Measurements from ENCODE around the gene MTG2. TPM values are rescaled to one million over a fixed set of nuclear protein-coding genes. Genes with fewer than 3 reads are reported as not detected.

MTG2 gene
- total and polyA plus RNA-seq, 4 donors = 12.6 to 43.9 (median 33.8) TPM

DNA sequence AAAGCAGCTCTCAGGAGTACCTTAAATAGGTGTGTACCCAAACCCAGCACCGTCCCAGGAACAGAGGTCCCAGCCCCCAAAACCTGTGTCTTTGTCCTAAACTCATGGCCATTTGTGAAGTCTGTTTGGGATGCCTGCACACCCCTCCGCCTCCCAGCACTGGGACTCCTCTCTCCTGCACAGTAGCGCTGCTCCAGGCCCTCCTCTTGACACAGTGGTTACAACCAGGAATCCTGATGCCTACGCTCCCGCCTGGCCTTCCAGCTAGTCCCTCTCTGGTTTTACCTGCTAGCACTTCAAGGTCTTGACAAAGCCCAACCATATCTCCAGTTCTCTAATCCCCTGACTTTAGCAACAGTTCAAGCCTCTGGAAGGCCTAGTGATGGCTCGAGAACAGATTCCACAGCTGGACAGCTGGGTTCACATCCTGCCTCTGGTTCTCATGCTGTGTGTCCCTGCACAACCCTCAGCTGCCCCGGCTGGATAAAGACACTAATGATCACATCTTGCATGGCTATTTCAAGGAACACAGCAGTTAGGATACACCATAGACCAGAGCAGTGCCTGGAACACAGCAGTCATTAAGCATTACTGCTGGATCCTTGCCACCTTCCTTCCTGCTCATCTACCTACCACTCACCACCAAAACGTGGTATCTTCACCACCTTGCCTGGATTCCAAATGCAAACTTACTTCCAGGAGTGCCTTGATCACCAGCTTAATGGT is 45.2 kb upstream of the MTG2 start:
- Histone ChIP-seq H3K36me3 (ENCODE audit: control insufficient read depth, insufficient read depth, low read length) (peaks cover 82% of the 10 kb centered on the region), H3K4me1 (ENCODE audit: control insufficient read depth, insufficient read depth, low read length) (peaks cover 15% of the 10 kb centered on the region)
- DNase-seq (ENCODE audit: low read depth in 4 of 6, low spot score in 6 of 6) = no peak

GRCh38 chr20:62138204-62138543 is 44.7 kb upstream of the MTG2 start:
- Histone ChIP-seq H3K4me3 (ENCODE audit: low read depth, low read length) (no peak overlapping the region), H3K9me3 (ENCODE audit: control insufficient read depth, insufficient read depth, low read length) (no peaks in the 10 kb centered on the region), H3K36me3 (ENCODE audit: control insufficient read depth, insufficient read depth, low read length) (peaks cover 77% of the 10 kb centered on the region), H3K27ac (ENCODE audit: low read depth, low read length) (no peak overlapping the region), H3K27me3 (ENCODE audit: control insufficient read depth, insufficient read depth, low read length) (no peaks in the 10 kb centered on the region), H3K4me1 (ENCODE audit: control insufficient read depth, insufficient read depth, low read length) (peaks cover 15% of the 10 kb centered on the region)
- 85% methylated on average over 11 of the region's 11 CpGs for WGBS (ENCODE audit: insufficient coverage)
- DNase-seq (ENCODE audit: low read depth in 4 of 6, low spot score in 6 of 6) = no peak

More for the DNA sequence above, 45.2 kb upstream of the MTG2 start:
- Histone ChIP-seq H3K9me3 (ENCODE audit: control insufficient read depth, insufficient read depth, low read length) (no peaks in the 10 kb centered on the region), H3K4me3 (ENCODE audit: low read depth, low read length) (no peak overlapping the region), H3K27me3 (ENCODE audit: control insufficient read depth, insufficient read depth, low read length) (no peaks in the 10 kb centered on the region), H3K27ac (ENCODE audit: low read depth, low read length) (no peak overlapping the region)
- 88% methylated on average over 8 of the region's 8 CpGs for WGBS (ENCODE audit: insufficient coverage)

DNA sequence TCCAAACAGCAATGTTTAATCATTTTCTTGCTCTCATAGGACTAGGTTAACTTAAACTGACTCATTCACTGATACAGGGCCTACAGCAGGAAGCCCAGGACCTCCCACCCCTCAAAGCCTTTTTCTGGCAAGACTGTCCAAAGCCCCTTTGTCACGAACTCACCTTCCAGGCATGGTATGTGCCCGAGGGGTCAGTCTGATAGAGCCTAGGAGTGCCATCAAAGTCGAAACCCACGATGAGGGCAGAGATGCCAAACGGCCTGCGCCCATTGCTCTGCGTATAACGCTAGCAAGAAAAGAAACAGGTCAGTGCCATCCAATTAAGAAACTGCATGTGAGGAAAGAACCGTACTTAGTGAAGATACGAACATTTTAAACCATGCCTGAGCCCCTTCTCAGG is 43.9 kb upstream of the MTG2 start:
- DNase-seq (ENCODE audit: low read depth in 4 of 6, low spot score in 6 of 6) = no peak
- Histone ChIP-seq H3K27ac (ENCODE audit: low read depth, low read length) (no peak overlapping the region), H3K27me3 (ENCODE audit: control insufficient read depth, insufficient read depth, low read length) (no peaks in the 10 kb centered on the region), H3K36me3 (ENCODE audit: control insufficient read depth, insufficient read depth, low read length) (peaks cover 69% of the 10 kb centered on the region), H3K4me3 (ENCODE audit: low read depth, low read length) (no peak overlapping the region), H3K9me3 (ENCODE audit: control insufficient read depth, insufficient read depth, low read length) (no peaks in the 10 kb centered on the region), H3K4me1 (ENCODE audit: control insufficient read depth, insufficient read depth, low read length) (peaks cover 15% of the 10 kb centered on the region)
- WGBS (ENCODE audit: insufficient coverage) = 96% methylated on average over 10 of the region's 10 CpGs

- no peaks in the 10 kb centered on the region for H3K27me3 ChIP-seq (ENCODE audit: control insufficient read depth, insufficient read depth, low read length)
- H3K36me3 ChIP-seq (ENCODE audit: control insufficient read depth, insufficient read depth, low read length) = peaks cover 63% of the 10 kb centered on the region
- WGBS (ENCODE audit: insufficient coverage) = 92% methylated on average over 11 of the region's 13 CpGs
- DNase-seq (ENCODE audit: low read depth in 4 of 6, low spot score in 6 of 6) = no peak
- H3K4me1 ChIP-seq (ENCODE audit: control insufficient read depth, insufficient read depth, low read length) = peaks cover 18% of the 10 kb centered on the region
- no peaks in the 10 kb centered on the region for H3K9me3 ChIP-seq (ENCODE audit: control insufficient read depth, insufficient read depth, low read length)
- H3K4me3 ChIP-seq (ENCODE audit: low read depth, low read length) = no peak overlapping the region
- no peak overlapping the region for H3K27ac ChIP-seq (ENCODE audit: low read depth, low read length)
Measured at GRCh38 chr20:62139636-62140035, 43.2 kb upstream of the MTG2 start.

DNA sequence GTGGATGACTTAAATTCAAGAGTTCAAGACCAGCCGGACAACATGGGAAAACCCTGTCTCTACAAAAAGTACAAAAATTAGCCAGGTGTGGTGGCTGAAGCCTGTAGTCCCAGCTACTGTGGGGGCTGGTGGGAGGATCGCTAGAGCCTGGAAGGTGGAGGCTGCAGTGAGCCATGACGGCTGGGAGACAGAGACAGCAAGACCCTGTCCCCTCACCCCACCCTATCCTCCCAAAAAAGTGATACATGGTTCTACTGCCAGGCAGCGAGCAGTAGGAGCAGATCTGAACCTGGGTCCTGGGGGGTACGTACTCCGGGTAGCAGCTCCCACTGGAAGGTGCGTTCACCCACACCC is 41.8 kb upstream of the MTG2 start:
- 90% methylated on average over 4 of the region's 7 CpGs for WGBS (ENCODE audit: insufficient coverage)
- peaks cover 51% of the 10 kb centered on the region for H3K36me3 ChIP-seq (ENCODE audit: control insufficient read depth, insufficient read depth, low read length)
- H3K9me3 ChIP-seq (ENCODE audit: control insufficient read depth, insufficient read depth, low read length) = no peaks in the 10 kb centered on the region
- H3K4me3 ChIP-seq (ENCODE audit: low read depth, low read length) = no peak overlapping the region
- peaks cover 28% of the 10 kb centered on the region for H3K4me1 ChIP-seq (ENCODE audit: control insufficient read depth, insufficient read depth, low read length)
- no peaks in the 10 kb centered on the region for H3K27me3 ChIP-seq (ENCODE audit: control insufficient read depth, insufficient read depth, low read length)
- no peak for DNase-seq (ENCODE audit: low read depth in 4 of 6, low spot score in 6 of 6)
- H3K27ac ChIP-seq (ENCODE audit: low read depth, low read length) = no peak overlapping the region

GRCh38 chr20:62141397-62142251 is 41.2 kb upstream of the MTG2 start:
- H3K27ac ChIP-seq (ENCODE audit: low read depth, low read length) = peak overlapping the region; percentile 52
- peaks cover 28% of the 10 kb centered on the region for H3K4me1 ChIP-seq (ENCODE audit: control insufficient read depth, insufficient read depth, low read length)
- H3K36me3 ChIP-seq (ENCODE audit: control insufficient read depth, insufficient read depth, low read length) = peaks cover 46% of the 10 kb centered on the region
- DNase-seq (ENCODE audit: low read depth in 4 of 6, low spot score in 6 of 6) = peak in 2 of 6 donors; percentile 20 to 27
- no peaks in the 10 kb centered on the region for H3K27me3 ChIP-seq (ENCODE audit: control insufficient read depth, insufficient read depth, low read length)
- WGBS (ENCODE audit: insufficient coverage) = 13% methylated on average over 5 of the region's 14 CpGs
- peak overlapping the region; percentile 52 for H3K4me3 ChIP-seq (ENCODE audit: low read depth, low read length)
- H3K9me3 ChIP-seq (ENCODE audit: control insufficient read depth, insufficient read depth, low read length) = no peaks in the 10 kb centered on the region

GRCh38 chr20:62142252-62143080 is 40.4 kb upstream of the MTG2 start:
- no peaks in the 10 kb centered on the region for H3K9me3 ChIP-seq (ENCODE audit: control insufficient read depth, insufficient read depth, low read length)
- peaks cover 33% of the 10 kb centered on the region for H3K4me1 ChIP-seq (ENCODE audit: control insufficient read depth, insufficient read depth, low read length)
- peak overlapping the region; percentile 52 for H3K4me3 ChIP-seq (ENCODE audit: low read depth, low read length)
- WGBS (ENCODE audit: insufficient coverage) = under 1% methylated on average over 68 of the region's 71 CpGs
- H3K27ac ChIP-seq (ENCODE audit: low read depth, low read length) = peak overlapping the region; percentile 69
- peak in 2 of 6 donors; percentile 7 to 21 for DNase-seq (ENCODE audit: low read depth in 4 of 6, low spot score in 6 of 6)
- peaks cover 44% of the 10 kb centered on the region for H3K36me3 ChIP-seq (ENCODE audit: control insufficient read depth, insufficient read depth, low read length)
- no peaks in the 10 kb centered on the region for H3K27me3 ChIP-seq (ENCODE audit: control insufficient read depth, insufficient read depth, low read length)

DNA sequence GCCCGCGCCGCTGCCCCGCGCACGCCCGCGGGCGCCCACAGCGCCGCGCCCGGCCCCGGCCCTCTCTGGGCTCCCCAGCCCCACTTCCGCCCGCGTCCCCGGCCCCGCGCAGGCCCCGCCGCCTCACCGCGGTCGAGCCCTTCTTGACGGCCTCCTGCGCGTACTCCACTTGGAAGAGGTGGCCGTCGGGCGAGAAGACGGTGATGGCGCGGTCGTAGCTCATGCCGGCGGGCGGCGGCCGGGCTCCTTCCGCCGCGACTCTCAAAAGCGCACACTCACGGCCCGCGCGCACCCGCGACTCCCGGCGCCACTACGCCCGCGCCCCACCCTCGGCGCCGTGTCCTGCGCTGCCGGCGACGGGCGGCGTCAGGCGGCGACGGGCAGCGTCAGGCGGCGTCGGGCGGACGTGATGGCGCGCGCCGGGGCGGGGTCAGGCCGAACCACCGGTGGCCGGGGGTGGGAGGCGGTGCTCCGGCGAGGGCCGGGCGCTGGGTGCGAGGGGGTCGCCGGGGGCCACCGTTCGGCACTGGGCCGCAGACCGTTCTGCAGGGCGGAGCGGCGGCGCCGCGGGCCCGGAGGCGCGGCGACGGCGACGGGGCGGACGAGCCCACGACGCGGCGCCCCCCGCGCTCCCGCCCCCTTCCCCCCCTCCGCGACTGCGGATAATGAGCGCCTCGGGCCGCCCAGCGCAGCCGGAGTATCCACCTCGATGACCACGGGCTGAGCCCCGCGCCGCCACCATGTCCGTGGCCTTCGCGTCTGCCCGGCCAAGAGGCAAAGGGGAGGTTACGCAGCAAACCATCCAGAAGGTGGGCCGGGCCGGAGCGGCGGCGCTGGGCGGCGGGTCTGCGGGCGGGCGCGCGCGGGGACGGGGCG is 39.5 kb upstream of the MTG2 start, which contains the start of the genes PSMA7 and SS18L1:
Gene PSMA7, minus strand, starts transcription at position 314 of the 876 bp plus-strand sequence. Its CDS starts 91 bp downstream, at position 223.
Gene SS18L1, plus strand, starts transcription at position 689 of the 876 bp plus-strand sequence. Its CDS starts 52 bp downstream, at position 741.
- Histone ChIP-seq H3K36me3 (ENCODE audit: control insufficient read depth, insufficient read depth, low read length) (peaks cover 39% of the 10 kb centered on the region), H3K9me3 (ENCODE audit: control insufficient read depth, insufficient read depth, low read length) (no peaks in the 10 kb centered on the region), H3K4me3 (ENCODE audit: low read depth, low read length) (peak within 1 kb of the TSS; percentile 65), H3K27me3 (ENCODE audit: control insufficient read depth, insufficient read depth, low read length) (no peaks in the 10 kb centered on the region), H3K4me1 (ENCODE audit: control insufficient read depth, insufficient read depth, low read length) (peaks cover 36% of the 10 kb centered on the region), H3K27ac (ENCODE audit: low read depth, low read length) (peak within 1 kb of the TSS; percentile 84)
- peak; percentile 64 to 97 (median 82) for DNase-seq (ENCODE audit: low read depth in 4 of 6, low spot score in 6 of 6)
- WGBS (ENCODE audit: insufficient coverage) = under 1% methylated on average over 143 of the region's 148 CpGs

Data from spinal cord (tissue), 10 donors.